H1 (cell line): ENCODE data around the gene SPDYE6. TPM values are rescaled to one million over a fixed set of nuclear protein-coding genes. Genes with fewer than 3 reads are reported as not detected.

Source experiments
- EGR1 ChIP-seq: IDR thresholded peaks from 2 replicates; pipeline ENCODE4 v1.6.1; 2011; ENCODE audit warnings: low read depth, low read length, borderline replicate concordance
- FOSL1 ChIP-seq: IDR thresholded peaks from 2 replicates; pipeline ENCODE4 v1.6.1; 2011; ENCODE audit warnings: mild to moderate bottlenecking, low read depth, low read length, moderate library complexity; ENCODE audit not compliant: insufficient read depth
- RNF2 ChIP-seq: fragments of 200-900, 300-1000 bp; sonication (generic); IDR thresholded peaks from 2 replicates; pipeline ENCODE4 v1.7.1; 2016; ENCODE audit warnings: borderline replicate concordance, low read depth, mild to moderate bottlenecking, antibody characterized with exemption, low read length; ENCODE audit not compliant: poor library complexity, severe bottlenecking; ENCODE audit errors: missing control alignments
- SP4 ChIP-seq: IDR thresholded peaks from 2 replicates; pipeline ENCODE4 v1.6.1; 2012; ENCODE audit warnings: low read length, inconsistent platforms
- polyA plus RNA-seq, 7 experiments: library from polyadenylated mRNA; depleted of rRNA in 3 of 7; stranded (reverse) in 5 of 7; unstranded in 2 of 7; fragments of >200 nt in 5 of 7; fragments of 200-250 nt in 2 of 7; gene quantifications; 1 replicate in 5 of 7; 2 replicates in 1 of 7; 4 replicates in 1 of 7; pipeline versions ENCODE4 v1.2.1 to v1.2.3, GENCODE V29; 2011 to 2013; ENCODE audit warnings: missing spikeins in 2 of 7, mixed read lengths in 2 of 7
- total RNA-seq: library from RNA; stranded (reverse); fragmentation: NEBNext Ultra II Directional; extraction: Animal tissue kit (Norgen Biotek cat#: 25700); gene quantifications from 2 replicates; pipeline ENCODE4 v1.2.1, GENCODE V29; 2021

The SPDYE6 gene
- total and polyA plus RNA-seq, 2 of the 8 experiments (the other 6 are each of a cell fraction or from before 2014, with no cell fraction given): not detected

DNA sequence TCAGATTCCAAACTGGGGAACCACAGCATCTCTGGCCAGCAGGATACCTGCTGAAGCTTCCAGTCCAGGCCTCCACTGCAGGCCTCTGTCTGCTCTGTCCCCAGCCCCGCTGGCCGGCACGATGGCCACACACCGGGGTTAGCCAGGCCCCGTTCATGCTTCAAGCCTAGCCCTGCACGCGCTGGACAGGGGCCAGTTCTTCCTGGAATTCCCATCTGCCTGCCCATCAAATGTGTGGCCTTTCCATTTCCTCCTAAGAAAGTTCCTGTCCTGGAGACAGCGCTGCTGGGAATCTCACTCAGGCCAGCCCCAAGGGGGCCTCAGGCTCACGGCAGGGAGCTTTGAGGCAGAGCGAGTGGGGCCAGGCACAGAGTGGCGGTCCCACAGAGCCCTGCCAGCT lies 51.6 kb downstream of the SPDYE6 start (continued):
- TF ChIP-seq FOSL1: no peak
- no peak for TF ChIP-seq RNF2
- TF ChIP-seq SP4: no peak
- no peak for TF ChIP-seq EGR1
